Activated CD4-positive, CD25-positive, alpha-beta regulatory T cell treated with anti-CD3 and anti-CD28 coated beads, Interleukin-2, amount 50 U/mL, for 24 hours (primary cell): Measurements from ENCODE around the gene TMEM213.

Experiments
- ATAC-seq, 2 donors: fragments of 150-1000 bp; cut with Tn5 transposase; one replicate each; pipeline ENCODE4 v1.10.0; 2021; ENCODE audit warnings: mild to moderate bottlenecking in 1 of 2, moderate library complexity in 1 of 2

Gene TMEM213

GRCh38 chr7:138843632-138844580 lies 46.1 kb downstream of the TMEM213 start:
- no peak for ATAC-seq

- no peak for ATAC-seq
Measured at GRCh38 chr7:138845711-138846110, 47.9 kb downstream of the TMEM213 start.

- no peak for ATAC-seq
Measured at GRCh38 chr7:138848056-138848980, 50.5 kb downstream of the TMEM213 start.

- ATAC-seq, result no peak
Measured at GRCh38 chr7:138849701-138850100, 51.9 kb downstream of the TMEM213 start.

- ATAC-seq, result no peak
Measured at GRCh38 chr7:138852469-138852868, 54.7 kb downstream of the TMEM213 start.

GRCh38 chr7:138853448-138853847 lies 55.7 kb downstream of the TMEM213 start:
- no peak for ATAC-seq

GRCh38 chr7:138854115-138854645 lies 56.4 kb downstream of the TMEM213 start:
- ATAC-seq, result no peak

- no peak for ATAC-seq
Measured at GRCh38 chr7:138857728-138858127, 59.9 kb downstream of the TMEM213 start.

- no peak for ATAC-seq
Measured at GRCh38 chr7:138861051-138861450, 63.3 kb downstream of the TMEM213 start.

GRCh38 chr7:138863931-138864330 lies 66.1 kb downstream of the TMEM213 start:
- no peak for ATAC-seq

- peak; percentile 62 to 75 for ATAC-seq
Measured at GRCh38 chr7:138864667-138865066, 66.9 kb downstream of the TMEM213 start.

GRCh38 chr7:138865843-138866242 lies 68.0 kb downstream of the TMEM213 start:
- ATAC-seq, result peak; percentile 28 to 53

GRCh38 chr7:138866353-138866752 lies 68.6 kb downstream of the TMEM213 start:
- no peak for ATAC-seq

- no peak for ATAC-seq
Measured at GRCh38 chr7:138867744-138868143, 70.0 kb downstream of the TMEM213 start.

- ATAC-seq, result no peak
Measured at GRCh38 chr7:138868711-138869110, 70.9 kb downstream of the TMEM213 start.

- ATAC-seq, result no peak
Measured at GRCh38 chr7:138869353-138869752, 71.6 kb downstream of the TMEM213 start.

- ATAC-seq, result no peak
Measured at GRCh38 chr7:138871065-138871813, 73.4 kb downstream of the TMEM213 start.

- ATAC-seq, result no peak
Measured at GRCh38 chr7:138871814-138872090, 74.0 kb downstream of the TMEM213 start.

- no peak for ATAC-seq
Measured at GRCh38 chr7:138872576-138872975, 74.8 kb downstream of the TMEM213 start.

GRCh38 chr7:138873220-138873892 lies 75.6 kb downstream of the TMEM213 start:
- no peak for ATAC-seq

- ATAC-seq, result peak; percentile 99
Measured at GRCh38 chr7:138875794-138876193, 78.0 kb downstream of the TMEM213 start.

- no peak for ATAC-seq
Measured at GRCh38 chr7:138876326-138876725, 78.5 kb downstream of the TMEM213 start.
